Adrenal gland (tissue), 5 donors: ENCODE results near the gene RNASE13.

Experiments
- POLR2A ChIP-seq, 2 donors: fragments of 450-650 bp; IDR thresholded peaks; one replicate each; pipeline ENCODE4 v1.6.1; 2017; ENCODE audit warnings: antibody characterized with exemption in 2 of 2, mild to moderate bottlenecking in 2 of 2, moderate library complexity in 1 of 2
- TF ChIP-seq, protein P1 (sequence below), 6 experiments: fragments of 450-650 bp in 4 of 6; fragments of 200-600 bp in 2 of 6; sonication (generic) in 1 of 6; IDR thresholded peaks; 1 replicate in 5 of 6; 2 replicates in 1 of 6; pipeline versions ENCODE4 v1.5.1 to v1.8.0; 2016 to 2021; ENCODE audit warnings: antibody characterized with exemption in 6 of 6, mild to moderate bottlenecking in 2 of 6, moderate library complexity in 1 of 6
- donor health status: DM: no; HTN: no; CAD: no.

DNA sequence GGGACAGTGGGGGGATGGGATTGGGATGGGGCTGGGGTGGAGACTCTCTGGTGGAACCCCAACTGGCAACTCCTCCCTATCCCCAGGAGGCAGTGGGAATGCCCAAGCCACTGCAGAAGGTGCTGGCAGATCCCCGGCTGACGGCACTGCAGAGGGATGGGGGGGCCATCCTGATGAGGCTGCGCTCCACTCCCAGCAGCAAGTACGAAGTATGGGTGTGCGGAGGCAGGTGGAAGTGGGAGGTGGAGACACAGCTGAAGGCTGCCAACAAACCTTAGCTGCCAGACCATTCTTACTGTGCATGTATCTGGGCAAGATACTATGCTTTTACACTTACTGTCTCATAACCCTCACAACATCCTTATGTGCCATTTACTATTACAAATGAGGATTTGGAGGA, 43.7 kb upstream of the RNASE13 start:
- TF ChIP-seq, protein P1, sequence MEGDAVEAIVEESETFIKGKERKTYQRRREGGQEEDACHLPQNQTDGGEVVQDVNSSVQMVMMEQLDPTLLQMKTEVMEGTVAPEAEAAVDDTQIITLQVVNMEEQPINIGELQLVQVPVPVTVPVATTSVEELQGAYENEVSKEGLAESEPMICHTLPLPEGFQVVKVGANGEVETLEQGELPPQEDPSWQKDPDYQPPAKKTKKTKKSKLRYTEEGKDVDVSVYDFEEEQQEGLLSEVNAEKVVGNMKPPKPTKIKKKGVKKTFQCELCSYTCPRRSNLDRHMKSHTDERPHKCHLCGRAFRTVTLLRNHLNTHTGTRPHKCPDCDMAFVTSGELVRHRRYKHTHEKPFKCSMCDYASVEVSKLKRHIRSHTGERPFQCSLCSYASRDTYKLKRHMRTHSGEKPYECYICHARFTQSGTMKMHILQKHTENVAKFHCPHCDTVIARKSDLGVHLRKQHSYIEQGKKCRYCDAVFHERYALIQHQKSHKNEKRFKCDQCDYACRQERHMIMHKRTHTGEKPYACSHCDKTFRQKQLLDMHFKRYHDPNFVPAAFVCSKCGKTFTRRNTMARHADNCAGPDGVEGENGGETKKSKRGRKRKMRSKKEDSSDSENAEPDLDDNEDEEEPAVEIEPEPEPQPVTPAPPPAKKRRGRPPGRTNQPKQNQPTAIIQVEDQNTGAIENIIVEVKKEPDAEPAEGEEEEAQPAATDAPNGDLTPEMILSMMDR (IDR thresholded peaks at IDR 0.05): no peak
- TF ChIP-seq POLR2A (IDR thresholded peaks at IDR 0.05): no peak
